ENCODE measurements around the gene VPS51. TPM values are rescaled to one million over a fixed set of nuclear protein-coding genes. Genes with fewer than 3 reads are reported as not detected.
"Not testable (repeated sequence)": the region's sequence is repeated elsewhere in the genome, so short reads cannot be mapped to it uniquely, and the experiment has no call there.

Gene VPS51
- total RNA-seq, 1 donor from 2014 or later: 41.4 TPM

- H3K27me3 Mint-ChIP-seq (ENCODE audit: low read depth, unreplicated experiment): no peaks in the 10 kb centered on the region
- Histone ChIP-seq H3K4me2 (ENCODE audit: low read length) (peak within 1 kb of the TSS; percentile 91), H3K9me3 (ENCODE audit: insufficient read depth, low read depth, low read length) (no peaks in the 10 kb centered on the region), H3K79me2 (ENCODE audit: insufficient read depth, low read length) (peaks cover 53% of the 10 kb centered on the region), H2AFZ (ENCODE audit: low read depth, low read length) (peak within 1 kb of the TSS; percentile 44), H3K27ac (ENCODE audit: low read depth, low read length) (peak within 1 kb of the TSS; percentile 82), H3K9ac (ENCODE audit: low read length) (peak within 1 kb of the TSS; percentile 92), H3K36me3 (ENCODE audit: insufficient read depth, low read length) (peaks cover 15% of the 10 kb centered on the region), H3K27me3 (ENCODE audit: insufficient read depth, low read length) (no peaks in the 10 kb centered on the region), H3K4me1 (ENCODE audit: insufficient read depth, low read length) (peaks cover 30% of the 10 kb centered on the region), H4K20me1 (ENCODE audit: insufficient read depth, low read length) (peaks cover 23% of the 10 kb centered on the region), H3K4me3 (ENCODE audit: insufficient read depth, low read depth, low read length) (peak within 1 kb of the TSS; percentile 75)
- peaks cover 17% of the 10 kb centered on the region for H3K36me3 Mint-ChIP-seq (ENCODE audit: low read depth, unreplicated experiment)
- H3K4me3 Mint-ChIP-seq (ENCODE audit: unreplicated experiment): peak within 1 kb of the TSS; percentile 86
- peaks cover 12% of the 10 kb centered on the region for H3K4me1 Mint-ChIP-seq (ENCODE audit: low read depth, unreplicated experiment)
- no peaks in the 10 kb centered on the region for H3K9me3 Mint-ChIP-seq (ENCODE audit: unreplicated experiment)
- DNase-seq (ENCODE audit: low read depth): peak; percentile 92
- TF ChIP-seq EZH2 (IDR thresholded peaks at IDR 0.05; ENCODE audit: insufficient read depth, low read length) (no peak), CTCF (IDR thresholded peaks at IDR 0.05; ENCODE audit: insufficient read depth, low read depth, low read length) (peak; percentile 90)
- peak; percentile 54 for FAIRE-seq
- H3K27ac Mint-ChIP-seq (ENCODE audit: unreplicated experiment): peak within 1 kb of the TSS; percentile 90
Measured at GRCh38 chr11:65117206-65118096, 21.4 kb downstream of the VPS51 start, which contains the start of gene ZNHIT2. ZNHIT2 (minus strand) TSS chr11:65117701; CDS start chr11:65117653, 48 bp downstream.

- peak overlapping the region; percentile 90 for H3K27ac Mint-ChIP-seq (ENCODE audit: unreplicated experiment)
- DNase-seq (ENCODE audit: low read depth) (no peak), FAIRE-seq (no peak)
- peaks cover 17% of the 10 kb centered on the region for H3K36me3 Mint-ChIP-seq (ENCODE audit: low read depth, unreplicated experiment)
- no peaks in the 10 kb centered on the region for H3K9me3 Mint-ChIP-seq (ENCODE audit: unreplicated experiment)
- H3K4me3 Mint-ChIP-seq (ENCODE audit: unreplicated experiment): peak overlapping the region; percentile 85
- Histone ChIP-seq H3K79me2 (ENCODE audit: insufficient read depth, low read length) (peaks cover 60% of the 10 kb centered on the region), H3K9me3 (ENCODE audit: insufficient read depth, low read depth, low read length) (no peaks in the 10 kb centered on the region), H3K27ac (ENCODE audit: low read depth, low read length) (no peak overlapping the region), H3K27me3 (ENCODE audit: insufficient read depth, low read length) (no peaks in the 10 kb centered on the region), H3K36me3 (ENCODE audit: insufficient read depth, low read length) (peaks cover 15% of the 10 kb centered on the region), H2AFZ (ENCODE audit: low read depth, low read length) (no peak overlapping the region), H3K4me3 (ENCODE audit: insufficient read depth, low read depth, low read length) (no peak overlapping the region), H3K4me2 (ENCODE audit: low read length) (no peak overlapping the region), H3K9ac (ENCODE audit: low read length) (peak overlapping the region; percentile 51), H4K20me1 (ENCODE audit: insufficient read depth, low read length) (peaks cover 23% of the 10 kb centered on the region), H3K4me1 (ENCODE audit: insufficient read depth, low read length) (peaks cover 27% of the 10 kb centered on the region)
- H3K4me1 Mint-ChIP-seq (ENCODE audit: low read depth, unreplicated experiment): peaks cover 16% of the 10 kb centered on the region
- TF ChIP-seq CTCF (IDR thresholded peaks at IDR 0.05; ENCODE audit: insufficient read depth, low read depth, low read length) (no peak), EZH2 (IDR thresholded peaks at IDR 0.05; ENCODE audit: insufficient read depth, low read length) (no peak)
- H3K27me3 Mint-ChIP-seq (ENCODE audit: low read depth, unreplicated experiment): no peaks in the 10 kb centered on the region
Measured at GRCh38 chr11:65118097-65118837, 22.3 kb downstream of the VPS51 start.

- peaks cover 12% of the 10 kb centered on the region for H3K4me1 Mint-ChIP-seq (ENCODE audit: low read depth, unreplicated experiment)
- H4K20me1 ChIP-seq (ENCODE audit: insufficient read depth, low read length): peaks cover 25% of the 10 kb centered on the region
Measured at GRCh38 chr11:65118891-65119669, 23.1 kb downstream of the VPS51 start.

More at GRCh38 chr11:65118891-65119669, 23.1 kb downstream of the VPS51 start:
- Histone ChIP-seq H3K79me2 (ENCODE audit: insufficient read depth, low read length) (peaks cover 67% of the 10 kb centered on the region), H3K36me3 (ENCODE audit: insufficient read depth, low read length) (peaks cover 15% of the 10 kb centered on the region), H3K9ac (ENCODE audit: low read length) (peak overlapping the region; percentile 51), H3K4me1 (ENCODE audit: insufficient read depth, low read length) (peaks cover 25% of the 10 kb centered on the region)
- H3K27me3 ChIP-seq (ENCODE audit: insufficient read depth, low read length); H3K9me3 Mint-ChIP-seq (ENCODE audit: unreplicated experiment); H3K27ac ChIP-seq (ENCODE audit: low read depth, low read length); DNase-seq (ENCODE audit: low read depth); FAIRE-seq; H2AFZ ChIP-seq (ENCODE audit: low read depth, low read length); H3K27me3 Mint-ChIP-seq (ENCODE audit: low read depth, unreplicated experiment); H3K9me3 ChIP-seq (ENCODE audit: insufficient read depth, low read depth, low read length); H3K4me3 ChIP-seq (ENCODE audit: insufficient read depth, low read depth, low read length); H3K4me2 ChIP-seq (ENCODE audit: low read length): not testable (repeated sequence)
- Mint-ChIP-seq H3K27ac (ENCODE audit: unreplicated experiment) (peak overlapping the region; percentile 90), H3K4me3 (ENCODE audit: unreplicated experiment) (peak overlapping the region; percentile 78), H3K36me3 (ENCODE audit: low read depth, unreplicated experiment) (peaks cover 16% of the 10 kb centered on the region)
